Tibial nerve (tissue), 4 donors: ENCODE data around the gene MAIP1. TPM values are rescaled to one million over a fixed set of nuclear protein-coding genes. Genes with fewer than 3 reads are reported as not detected.

ENCODE experiments used
- DNase-seq, 2 donors: peaks; one replicate each; pipeline ENCODE4 v3.0.0-alpha.2; 2019; ENCODE audit warnings: low spot score in 2 of 2
- H3K27ac ChIP-seq, 4 donors: fragments of 200-600 bp; sonication (generic) in 3 of 4; one replicate each; pipeline ENCODE4 v1.5.1; 2017 to 2019; ENCODE audit warnings: mild to moderate bottlenecking in 1 of 4
- H3K27me3 ChIP-seq, 2 donors: fragments of 200-600 bp; sonication (generic) in 1 of 2; one replicate each; pipeline versions ENCODE4 v1.5.1 to v1.6.0; 2017 to 2019
- H3K36me3 ChIP-seq, 3 donors: fragments of 200-600 bp; sonication (generic); one replicate each; pipeline ENCODE4 v1.5.1; 2018 to 2019
- H3K4me1 ChIP-seq, 4 donors: fragments of 200-600 bp; sonication (generic) in 3 of 4; one replicate each; pipeline ENCODE4 v1.5.1; 2017 to 2019
- H3K4me3 ChIP-seq, 4 donors: fragments of 200-600 bp; sonication (generic) in 3 of 4; one replicate each; pipeline ENCODE4 v1.5.1; 2017 to 2019; ENCODE audit warnings: mild to moderate bottlenecking in 1 of 4, moderate library complexity in 1 of 4
- H3K9me3 ChIP-seq, 4 donors: fragments of 200-600 bp; sonication (generic) in 3 of 4; one replicate each; pipeline ENCODE4 v1.5.1; 2017 to 2019
- EP300 ChIP-seq, 2 donors: sonication (generic); formaldehyde crosslinking; IDR thresholded peaks; one replicate each; pipeline ENCODE4 v1.6.1; 2017; ENCODE audit warnings: antibody characterized with exemption in 2 of 2, mild to moderate bottlenecking in 1 of 2
- POLR2A ChIP-seq, 2 donors: fragments of 450-650 bp; IDR thresholded peaks; one replicate each; pipeline ENCODE4 v1.6.1; 2017; ENCODE audit warnings: antibody characterized with exemption in 2 of 2, mild to moderate bottlenecking in 2 of 2, moderate library complexity in 2 of 2
- WGBS, 2 donors: methylation state at CpG; one replicate each; pipeline ENCODE4 v1.1.5; 2018; 5-methylcytosine and 5-hydroxymethylcytosine counted together
- total RNA-seq, 4 donors: library from RNA; depleted of rRNA; stranded (reverse); fragments of >200 nt; gene quantifications; one replicate each; pipeline ENCODE4 v1.1.0, GENCODE V29; 2016
- TF ChIP-seq, protein P1 (sequence below), 5 experiments: fragments of 200-600 bp in 3 of 5; fragments of 450-650 bp in 2 of 5; sonication (generic) in 3 of 5; IDR thresholded peaks; one replicate each; pipeline ENCODE4 v1.5.1; 2016 to 2019; ENCODE audit warnings: antibody characterized with exemption in 5 of 5, mild to moderate bottlenecking in 3 of 5, moderate library complexity in 2 of 5

MAIP1 gene
- total RNA-seq, 4 donors from 2014 or later, result 9.0 to 16.3 (median 11.1) TPM

DNA sequence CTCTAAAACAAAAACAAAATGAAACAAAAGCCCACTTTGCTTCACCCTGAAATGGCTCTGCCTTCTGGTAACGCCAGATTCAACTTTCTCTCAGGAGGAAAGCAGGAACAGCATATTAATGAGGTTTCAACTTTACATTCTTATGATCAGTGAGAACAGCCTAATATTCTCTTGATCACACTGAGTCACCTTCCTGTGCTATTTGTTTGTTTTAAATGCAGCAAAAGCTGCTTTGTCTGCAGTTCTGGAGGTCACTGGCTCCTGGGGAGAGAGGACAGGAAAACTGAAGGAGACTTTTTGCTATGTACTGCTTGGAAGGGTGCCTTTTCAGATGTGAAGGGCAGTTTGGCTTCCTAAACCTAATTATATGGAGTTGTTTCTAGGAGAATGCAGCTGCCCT is 48.1 kb downstream of the MAIP1 start:
- H3K36me3 ChIP-seq, result no peaks in the 10 kb centered on the region
- no peak overlapping the region for H3K27ac ChIP-seq
- no peaks in the 10 kb centered on the region for H3K27me3 ChIP-seq
- no peaks in the 10 kb centered on the region for H3K4me1 ChIP-seq
- no peak for DNase-seq
- WGBS, 2 donors, result 38 to 54% methylated on average over 1 of the region's 1 CpG
- no peak overlapping the region for H3K4me3 ChIP-seq
- no peak for TF ChIP-seq EP300 (IDR thresholded peaks at IDR 0.05)
- no peak for TF ChIP-seq POLR2A (IDR thresholded peaks at IDR 0.05)
- TF ChIP-seq, protein P1, sequence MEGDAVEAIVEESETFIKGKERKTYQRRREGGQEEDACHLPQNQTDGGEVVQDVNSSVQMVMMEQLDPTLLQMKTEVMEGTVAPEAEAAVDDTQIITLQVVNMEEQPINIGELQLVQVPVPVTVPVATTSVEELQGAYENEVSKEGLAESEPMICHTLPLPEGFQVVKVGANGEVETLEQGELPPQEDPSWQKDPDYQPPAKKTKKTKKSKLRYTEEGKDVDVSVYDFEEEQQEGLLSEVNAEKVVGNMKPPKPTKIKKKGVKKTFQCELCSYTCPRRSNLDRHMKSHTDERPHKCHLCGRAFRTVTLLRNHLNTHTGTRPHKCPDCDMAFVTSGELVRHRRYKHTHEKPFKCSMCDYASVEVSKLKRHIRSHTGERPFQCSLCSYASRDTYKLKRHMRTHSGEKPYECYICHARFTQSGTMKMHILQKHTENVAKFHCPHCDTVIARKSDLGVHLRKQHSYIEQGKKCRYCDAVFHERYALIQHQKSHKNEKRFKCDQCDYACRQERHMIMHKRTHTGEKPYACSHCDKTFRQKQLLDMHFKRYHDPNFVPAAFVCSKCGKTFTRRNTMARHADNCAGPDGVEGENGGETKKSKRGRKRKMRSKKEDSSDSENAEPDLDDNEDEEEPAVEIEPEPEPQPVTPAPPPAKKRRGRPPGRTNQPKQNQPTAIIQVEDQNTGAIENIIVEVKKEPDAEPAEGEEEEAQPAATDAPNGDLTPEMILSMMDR (IDR thresholded peaks at IDR 0.05), result no peak
- no peaks in the 10 kb centered on the region for H3K9me3 ChIP-seq

DNA sequence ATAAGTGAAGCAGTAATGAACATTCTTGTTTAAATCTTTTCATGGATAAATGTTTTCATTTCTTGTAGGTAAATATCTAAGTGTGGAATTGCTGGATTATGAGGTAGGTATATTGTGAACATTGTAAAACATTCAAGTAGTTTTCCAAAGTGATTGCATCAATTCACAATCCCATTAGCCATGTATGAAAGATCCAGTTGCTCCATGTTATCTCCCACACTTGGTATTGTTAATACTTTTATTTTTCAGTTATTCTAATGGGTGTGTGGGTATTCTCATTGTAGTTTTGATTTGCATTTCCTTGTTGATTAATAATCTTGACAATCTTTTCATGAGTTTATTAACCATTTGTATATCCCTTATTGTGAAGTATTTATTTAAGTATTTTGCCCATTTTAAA is 50.3 kb downstream of the MAIP1 start:
- no peak for DNase-seq
- TF ChIP-seq POLR2A (IDR thresholded peaks at IDR 0.05) (no peak), EP300 (IDR thresholded peaks at IDR 0.05) (no peak)
- TF ChIP-seq, protein P1 (IDR thresholded peaks at IDR 0.05), result no peak
- Histone ChIP-seq H3K4me3 (no peak overlapping the region), H3K4me1 (no peaks in the 10 kb centered on the region), H3K36me3 (no peaks in the 10 kb centered on the region), H3K27me3 (no peaks in the 10 kb centered on the region), H3K27ac (no peak overlapping the region), H3K9me3 (no peaks in the 10 kb centered on the region)

DNA sequence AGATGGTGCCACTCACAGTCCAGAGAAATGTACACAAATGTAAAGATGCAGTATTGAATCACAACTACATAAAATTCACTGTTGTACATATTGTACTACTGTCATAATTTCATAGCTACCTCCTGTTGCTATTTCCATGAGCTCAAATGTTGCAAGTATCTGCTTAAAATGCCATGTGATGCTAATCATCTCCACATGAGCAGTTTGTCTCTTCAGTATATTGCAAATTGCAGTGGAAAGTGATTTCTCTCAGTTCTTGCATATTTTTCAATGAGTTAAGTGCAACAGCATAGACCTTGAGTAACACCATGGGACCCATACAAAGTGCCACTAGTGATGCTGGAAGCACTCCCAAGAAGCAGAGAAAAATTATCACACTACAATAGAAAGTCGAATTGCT is 51.9 kb downstream of the MAIP1 start:
- H3K9me3 ChIP-seq, result no peaks in the 10 kb centered on the region

DNA sequence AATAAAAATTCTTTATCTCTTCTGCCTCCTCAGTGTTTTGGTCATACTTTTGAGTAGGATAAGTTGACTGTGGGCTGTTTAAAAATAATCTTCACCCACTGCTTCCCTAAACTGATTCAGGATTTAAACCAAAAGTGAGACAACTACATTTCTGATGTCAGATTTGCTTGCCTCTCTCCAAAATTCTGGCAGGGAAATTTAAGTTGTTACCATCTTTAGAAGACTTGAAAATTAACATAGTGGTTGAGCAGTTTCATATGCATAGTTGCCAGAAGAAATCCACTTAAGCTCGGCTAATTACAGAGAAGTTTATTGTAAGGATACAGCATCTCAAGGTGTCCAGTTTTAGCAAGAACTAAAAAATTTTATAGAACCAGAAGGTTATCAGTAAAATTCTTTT is 57.0 kb downstream of the MAIP1 start:
- no peak for TF ChIP-seq POLR2A (IDR thresholded peaks at IDR 0.05)
- TF ChIP-seq, protein P1 (IDR thresholded peaks at IDR 0.05), result no peak
- no peak for TF ChIP-seq EP300 (IDR thresholded peaks at IDR 0.05)
- WGBS, 2 donors, result 96 to 100% methylated on average over 1 of the region's 1 CpG
- Histone ChIP-seq H3K4me1 (no peaks in the 10 kb centered on the region), H3K9me3 (no peaks in the 10 kb centered on the region), H3K4me3 (no peak overlapping the region), H3K27ac (no peak overlapping the region), H3K27me3 (no peaks in the 10 kb centered on the region), H3K36me3 (no peaks in the 10 kb centered on the region)
- DNase-seq, result no peak

More for the DNA sequence above, 51.9 kb downstream of the MAIP1 start:
- no peaks in the 10 kb centered on the region for H3K27me3 ChIP-seq
- TF ChIP-seq EP300 (IDR thresholded peaks at IDR 0.05), result no peak
- TF ChIP-seq, protein P1 (IDR thresholded peaks at IDR 0.05), result no peak
- TF ChIP-seq POLR2A (IDR thresholded peaks at IDR 0.05), result no peak
- WGBS, 2 donors, result 77 to 94% methylated on average over 1 of the region's 1 CpG
- DNase-seq, result no peak
- H3K27ac ChIP-seq, result no peak overlapping the region
- H3K36me3 ChIP-seq, result no peaks in the 10 kb centered on the region
- no peak overlapping the region for H3K4me3 ChIP-seq
- H3K4me1 ChIP-seq, result no peaks in the 10 kb centered on the region

Other genes starting within 250 kb of the MAIP1 start
- gene FTCDNL1, start 104.4 kb upstream of the MAIP1 start, total RNA-seq, result 1 to 10 TPM; 1.8 to 9.0 (median 3.4) TPM
- 10 to 100 TPM in 1 of 4 donors, 1 to 10 TPM in 3; 6.1 to 14.3 (median 9.3) TPM for gene C2orf69, start 44.3 kb upstream of the MAIP1 start, total RNA-seq
- 10 to 100 TPM in 1 of 4 donors, 1 to 10 TPM in 3; 6.3 to 12.2 (median 6.9) TPM for gene TYW5, start 91 bp upstream of the MAIP1 start, total RNA-seq